Liver (tissue), 9 donors: ENCODE measurements around the gene LHPP. TPM values are rescaled to one million over a fixed set of nuclear protein-coding genes. Genes with fewer than 3 reads are reported as not detected.
A peak's percentile ranks its signal among the peaks of the same experiment; 100 is the strongest.

Experiments
- DNase-seq: peaks from one replicate; pipeline ENCODE4 v3.0.0-alpha.2; 2017; ENCODE audit warnings: low spot score
- H3K27ac ChIP-seq, 2 donors: one replicate each; pipeline ENCODE4 v1.7.0; 2013; ENCODE audit warnings: inconsistent platforms in 2 of 2, low read length in 2 of 2, control low read depth in 1 of 2, low read depth in 1 of 2, mild to moderate bottlenecking in 1 of 2
- H3K27me3 ChIP-seq, 4 donors: one replicate each; pipeline versions ENCODE4 v1.6.1 to v1.7.0; 2013; ENCODE audit warnings: low read length in 3 of 4, inconsistent platforms in 1 of 4, mild to moderate bottlenecking in 1 of 4, moderate library complexity in 1 of 4; ENCODE audit not compliant: control insufficient read depth in 4 of 4, insufficient read depth in 4 of 4
- H3K36me3 ChIP-seq, 4 donors: one replicate each; pipeline versions ENCODE4 v1.6.1 to v1.7.0; 2013; ENCODE audit warnings: low read length in 3 of 4, mild to moderate bottlenecking in 3 of 4, low read depth in 1 of 4, moderate library complexity in 1 of 4; ENCODE audit not compliant: control insufficient read depth in 4 of 4, insufficient read depth in 3 of 4
- H3K4me1 ChIP-seq, 4 donors: one replicate each; pipeline versions ENCODE4 v1.6.1 to v1.7.0; 2013; ENCODE audit warnings: low read length in 3 of 4, mild to moderate bottlenecking in 3 of 4, moderate library complexity in 1 of 4; ENCODE audit not compliant: control insufficient read depth in 4 of 4, insufficient read depth in 4 of 4
- H3K4me3 ChIP-seq, 3 donors: one replicate each; pipeline versions ENCODE4 v1.6.1 to v1.7.0; 2013; ENCODE audit warnings: low read length in 3 of 3, control low read depth in 1 of 3, low read depth in 1 of 3, mild to moderate bottlenecking in 1 of 3
- H3K9ac ChIP-seq, 2 donors: one replicate each; pipeline ENCODE4 v1.7.0; 2013; ENCODE audit warnings: low read length in 2 of 2, mild to moderate bottlenecking in 2 of 2, moderate library complexity in 2 of 2, control low read depth in 1 of 2, low read depth in 1 of 2
- H3K9me3 ChIP-seq, 4 donors: one replicate each; pipeline versions ENCODE4 v1.6.1 to v1.7.0; 2013; ENCODE audit warnings: low read length in 3 of 4; ENCODE audit not compliant: control insufficient read depth in 4 of 4
- ATF3 ChIP-seq: IDR thresholded peaks from 2 replicates; pipeline ENCODE4 v1.6.1; 2016; ENCODE audit warnings: antibody characterized with exemption
- EGR1 ChIP-seq, 2 donors: IDR thresholded peaks; 2 replicates each; pipeline ENCODE4 v1.6.1; 2016 to 2018; ENCODE audit warnings: antibody characterized with exemption in 2 of 2, low read depth in 2 of 2
- FOXA1 ChIP-seq: IDR thresholded peaks from 2 replicates; pipeline ENCODE4 v1.6.1; 2016; ENCODE audit warnings: antibody characterized with exemption
- FOXA2 ChIP-seq: IDR thresholded peaks from 2 replicates; pipeline ENCODE4 v1.6.1; 2016; ENCODE audit warnings: antibody characterized with exemption
- GABPA ChIP-seq, 2 donors: IDR thresholded peaks in 1 of 2; conservative IDR thresholded peaks in 1 of 2; 2 replicates each; pipeline ENCODE4 v1.6.1; 2016; ENCODE audit warnings: antibody characterized with exemption in 2 of 2, mild to moderate bottlenecking in 1 of 2, moderate library complexity in 1 of 2
- HNF4A ChIP-seq, 2 donors: conservative IDR thresholded peaks; 2 replicates each; pipeline ENCODE4 v1.6.1; 2016; ENCODE audit warnings: antibody characterized with exemption in 2 of 2, mild to moderate bottlenecking in 2 of 2
- HNF4G ChIP-seq: IDR thresholded peaks from 2 replicates; pipeline ENCODE4 v1.6.1; 2016; ENCODE audit warnings: antibody characterized with exemption
- MAX ChIP-seq: IDR thresholded peaks from 2 replicates; pipeline ENCODE4 v1.6.1; 2016; ENCODE audit warnings: antibody characterized with exemption
- NR2F2 ChIP-seq: IDR thresholded peaks from 2 replicates; pipeline ENCODE4 v1.6.1; 2016; ENCODE audit warnings: antibody characterized with exemption
- RAD21 ChIP-seq, 2 donors: IDR thresholded peaks; 2 replicates each; pipeline ENCODE4 v1.6.1; 2016; ENCODE audit warnings: antibody characterized with exemption in 2 of 2, mild to moderate bottlenecking in 2 of 2
- REST ChIP-seq: IDR thresholded peaks from 2 replicates; pipeline ENCODE4 v1.6.1; 2016; ENCODE audit warnings: antibody characterized with exemption, mild to moderate bottlenecking
- RXRA ChIP-seq, 2 donors: IDR thresholded peaks; 2 replicates each; pipeline ENCODE4 v1.6.1; 2017 to 2018; ENCODE audit warnings: antibody characterized with exemption in 2 of 2, mild to moderate bottlenecking in 1 of 2
- SP1 ChIP-seq: IDR thresholded peaks from 2 replicates; pipeline ENCODE4 v1.6.1; 2018; ENCODE audit warnings: antibody characterized with exemption, mild to moderate bottlenecking
- YY1 ChIP-seq: IDR thresholded peaks from 2 replicates; pipeline ENCODE4 v1.6.1; 2016; ENCODE audit warnings: antibody characterized with exemption, mild to moderate bottlenecking
- ZBTB33 ChIP-seq: IDR thresholded peaks from 2 replicates; pipeline ENCODE4 v1.6.1; 2016; ENCODE audit warnings: antibody characterized with exemption
- WGBS: extraction: QIAGEN DNeasy Blood & Tissue Kit; methylation state at CpG from one replicate; pipeline ENCODE4 v1.1.7; 2013; 5-methylcytosine and 5-hydroxymethylcytosine counted together
- polyA plus RNA-seq, 2 donors: library from polyadenylated mRNA; stranded (reverse) in 1 of 2; unstranded in 1 of 2; fragments of 200-250 nt in 1 of 2; fragments of >200 nt in 1 of 2; fragmentation: Nextera tagmentation in 1 of 2; extraction: Ambion mirVana in 1 of 2; gene quantifications; one replicate each; pipeline versions ENCODE4 v1.2.1 to v1.2.3, GENCODE V29; 2013 to 2015
- total RNA-seq, 2 donors: library from RNA; depleted of rRNA; stranded (reverse); fragments of >200 nt; gene quantifications; one replicate each; pipeline ENCODE4 v1.2.3, GENCODE V29; 2014
- donor health status: healthy.
- donor health status: healthy.
- donor health status: healthy.
- donor health status: healthy.
- donor health status: healthy.

The LHPP gene
- total and polyA plus RNA-seq, 4 donors: 15.9 to 39.9 (median 26.2) TPM

GRCh38 chr10:124640056-124640455 is 178.4 kb downstream of the LHPP start:
- H3K4me1 ChIP-seq: peaks cover 0 to 7% (median 2%) of the 10 kb centered on the region in 4 donors
- H3K9ac ChIP-seq: no peak overlapping the region
- no peaks in the 10 kb centered on the region for H3K27me3 ChIP-seq
- peaks cover 0 to 1% (median 0%) of the 10 kb centered on the region in 4 donors for H3K36me3 ChIP-seq
- no peak overlapping the region for H3K4me3 ChIP-seq
- H3K27ac ChIP-seq: no peak overlapping the region
- TF ChIP-seq GABPA (IDR thresholded peaks at IDR 0.05 in 1 of 2, conservative IDR thresholded peaks at IDR 0.05 in 1 of 2) (no peak), SP1 (no peak), ATF3 (no peak), YY1 (no peak), ZBTB33 (no peak), HNF4G (no peak), RAD21 (IDR thresholded peaks at IDR 0.05) (no peak), RXRA (IDR thresholded peaks at IDR 0.05) (no peak), HNF4A (conservative IDR thresholded peaks at IDR 0.05) (no peak), MAX (no peak), FOXA2 (no peak), EGR1 (IDR thresholded peaks at IDR 0.05; ENCODE audit: low read depth in 2 of 2) (no peak)
- WGBS: 97% methylated on average over 7 of the region's 7 CpGs
- DNase-seq: no peak
- no peaks in the 10 kb centered on the region for H3K9me3 ChIP-seq

GRCh38 chr10:124640538-124641231 is 179.1 kb downstream of the LHPP start:
- WGBS: 66% methylated on average over 20 of the region's 20 CpGs
- H3K4me1 ChIP-seq: peaks cover 0 to 7% (median 2%) of the 10 kb centered on the region in 4 donors
- H3K9me3 ChIP-seq: no peaks in the 10 kb centered on the region
- no peak overlapping the region for H3K9ac ChIP-seq
- H3K36me3 ChIP-seq: peaks cover 0 to 1% (median 0%) of the 10 kb centered on the region in 4 donors
- peak overlapping the region in 1 of 2 donors; percentile 24 for H3K27ac ChIP-seq
- TF ChIP-seq NR2F2: peak; percentile 93
- no peak for TF ChIP-seq FOXA1
- no peak overlapping the region for H3K4me3 ChIP-seq
- no peaks in the 10 kb centered on the region for H3K27me3 ChIP-seq
- peak; percentile 48 for DNase-seq

GRCh38 chr10:124641282-124642087 is 179.9 kb downstream of the LHPP start:
- DNase-seq: no peak
- Histone ChIP-seq H3K27ac (peak overlapping the region in 1 of 2 donors; percentile 24), H3K4me3 (no peak overlapping the region), H3K9ac (no peak overlapping the region), H3K36me3 (no peaks in the 10 kb centered on the region), H3K9me3 (no peaks in the 10 kb centered on the region), H3K4me1 (peaks cover 0 to 7% (median 5%) of the 10 kb centered on the region in 4 donors), H3K27me3 (no peaks in the 10 kb centered on the region)
- TF ChIP-seq ZBTB33: no peak
- no peak for TF ChIP-seq EGR1 (IDR thresholded peaks at IDR 0.05; ENCODE audit: low read depth in 2 of 2)
- no peak for TF ChIP-seq ATF3
- TF ChIP-seq REST: no peak
- TF ChIP-seq SP1: no peak
- no peak for TF ChIP-seq HNF4G
- TF ChIP-seq MAX: no peak
- 72% methylated on average over 15 of the region's 15 CpGs for WGBS
